ENCODE data around the gene BSND. TPM values are rescaled to one million over a fixed set of nuclear protein-coding genes. Genes with fewer than 3 reads are reported as not detected.

Gene BSND
- total RNA-seq, 1 donor from 2014 or later = not detected

- intact Hi-C loops (cut with micrococcal nuclease) = no loop called here
- H3K27ac ChIP-seq (replicated peaks) = no peak overlapping the region
- H3K4me3 ChIP-seq = no peak overlapping the region
- no peaks in the 10 kb centered on the region for H3K36me3 ChIP-seq
- TF ChIP-seq CTCF (IDR thresholded peaks at IDR 0.05; ENCODE audit: borderline replicate concordance) = no peak
- H3K9me3 ChIP-seq (replicated peaks) = no peaks in the 10 kb centered on the region
- H3K27me3 ChIP-seq (ENCODE audit: low read depth) = no peaks in the 10 kb centered on the region
- peaks cover 13% of the 10 kb centered on the region for H3K4me1 ChIP-seq
- DNase-seq = no peak
Observed at GRCh38 chr1:55057270-55057955, 58.7 kb downstream of the BSND start.

- Histone ChIP-seq H3K27ac (replicated peaks) (no peak overlapping the region), H3K9me3 (replicated peaks) (no peaks in the 10 kb centered on the region), H3K4me3 (no peak overlapping the region), H3K27me3 (ENCODE audit: low read depth) (no peaks in the 10 kb centered on the region), H3K4me1 (peaks cover 8% of the 10 kb centered on the region), H3K36me3 (no peaks in the 10 kb centered on the region)
- intact Hi-C loops (cut with micrococcal nuclease) = no loop called here
- no peak for DNase-seq
- no peak for TF ChIP-seq CTCF (IDR thresholded peaks at IDR 0.05; ENCODE audit: borderline replicate concordance)
Observed at GRCh38 chr1:55057956-55058298, 59.2 kb downstream of the BSND start.

- H3K4me3 ChIP-seq = no peak overlapping the region
- no peak overlapping the region for H3K27ac ChIP-seq (replicated peaks)
- H3K27me3 ChIP-seq (ENCODE audit: low read depth) = no peaks in the 10 kb centered on the region
- no peaks in the 10 kb centered on the region for H3K36me3 ChIP-seq
- DNase-seq = no peak
- H3K4me1 ChIP-seq = peaks cover 10% of the 10 kb centered on the region
- H3K9me3 ChIP-seq (replicated peaks) = no peaks in the 10 kb centered on the region
- intact Hi-C loops (cut with micrococcal nuclease) = no loop called here
- no peak for TF ChIP-seq CTCF (IDR thresholded peaks at IDR 0.05; ENCODE audit: borderline replicate concordance)
Observed at GRCh38 chr1:55059302-55060132, 60.8 kb downstream of the BSND start.

GRCh38 chr1:55060133-55060999 is 61.6 kb downstream of the BSND start:
- H3K36me3 ChIP-seq = no peaks in the 10 kb centered on the region
- no peak overlapping the region for H3K27ac ChIP-seq (replicated peaks)
- no peaks in the 10 kb centered on the region for H3K9me3 ChIP-seq (replicated peaks)
- H3K27me3 ChIP-seq (ENCODE audit: low read depth) = no peaks in the 10 kb centered on the region
- no peak for DNase-seq
- intact Hi-C loops (cut with micrococcal nuclease) = no loop called here
- no peak for TF ChIP-seq CTCF (IDR thresholded peaks at IDR 0.05; ENCODE audit: borderline replicate concordance)
- peaks cover 19% of the 10 kb centered on the region for H3K4me1 ChIP-seq
- H3K4me3 ChIP-seq = no peak overlapping the region

- Histone ChIP-seq H3K27me3 (ENCODE audit: low read depth) (no peaks in the 10 kb centered on the region), H3K36me3 (peaks cover 3% of the 10 kb centered on the region), H3K9me3 (replicated peaks) (no peaks in the 10 kb centered on the region), H3K4me1 (peaks cover 27% of the 10 kb centered on the region), H3K27ac (replicated peaks) (no peak overlapping the region), H3K4me3 (no peak overlapping the region)
- no peak for TF ChIP-seq CTCF (IDR thresholded peaks at IDR 0.05; ENCODE audit: borderline replicate concordance)
- intact Hi-C loops (cut with micrococcal nuclease) = no loop called here
- no peak for DNase-seq
Observed at GRCh38 chr1:55061000-55061705, 62.4 kb downstream of the BSND start.
